Endothelial cell (in vitro differentiated cells): ENCODE data around the gene ROPN1L. TPM values are rescaled to one million over a fixed set of nuclear protein-coding genes. Genes with fewer than 3 reads are reported as not detected.

ENCODE experiments used
- DNase-seq: peaks from one replicate; pipeline ENCODE4 v3.0.0; 2021; ENCODE audit warnings: low spot score
- H3K27ac Mint-ChIP-seq: one replicate; pipeline ENCODE4 v1.8.0; 2021; ENCODE audit warnings: mixed read lengths, inconsistent platforms; ENCODE audit not compliant: unreplicated experiment
- H3K27me3 Mint-ChIP-seq: one replicate; pipeline ENCODE4 v1.8.0; 2021; ENCODE audit warnings: mild to moderate bottlenecking, moderate library complexity, mixed read lengths, inconsistent platforms; ENCODE audit not compliant: unreplicated experiment
- H3K36me3 Mint-ChIP-seq: one replicate; pipeline ENCODE4 v1.8.0; 2021; ENCODE audit warnings: mild to moderate bottlenecking, low read depth, mixed read lengths, inconsistent platforms; ENCODE audit not compliant: unreplicated experiment
- H3K4me1 Mint-ChIP-seq: one replicate; pipeline ENCODE4 v1.8.0; 2021; ENCODE audit warnings: mild to moderate bottlenecking, mixed read lengths, inconsistent platforms; ENCODE audit not compliant: unreplicated experiment
- H3K4me3 Mint-ChIP-seq: one replicate; pipeline ENCODE4 v1.8.0; 2021; ENCODE audit warnings: mild to moderate bottlenecking, mixed read lengths, inconsistent platforms; ENCODE audit not compliant: unreplicated experiment
- H3K9me3 Mint-ChIP-seq: one replicate; pipeline ENCODE4 v1.8.0; 2021; ENCODE audit warnings: mixed read lengths, inconsistent platforms; ENCODE audit not compliant: unreplicated experiment
- total RNA-seq: library from RNA; stranded (reverse); fragmentation: NEBNext Ultra II Directional; extraction: Animal tissue kit (Norgen Biotek cat#: 25700); gene quantifications from one replicate; pipeline ENCODE4 v1.2.1, GENCODE V29; 2021; ENCODE audit not compliant: unreplicated experiment
- TF ChIP-seq, protein P1 (sequence below): fragments of 200-600 bp; sonication (generic); IDR thresholded peaks from one replicate; pipeline ENCODE4 v1.5.0; 2021; ENCODE audit warnings: antibody characterized with exemption; ENCODE audit not compliant: unreplicated experiment

Gene ROPN1L
- total RNA-seq, 1 donor from 2014 or later, result 4.0 TPM

DNA sequence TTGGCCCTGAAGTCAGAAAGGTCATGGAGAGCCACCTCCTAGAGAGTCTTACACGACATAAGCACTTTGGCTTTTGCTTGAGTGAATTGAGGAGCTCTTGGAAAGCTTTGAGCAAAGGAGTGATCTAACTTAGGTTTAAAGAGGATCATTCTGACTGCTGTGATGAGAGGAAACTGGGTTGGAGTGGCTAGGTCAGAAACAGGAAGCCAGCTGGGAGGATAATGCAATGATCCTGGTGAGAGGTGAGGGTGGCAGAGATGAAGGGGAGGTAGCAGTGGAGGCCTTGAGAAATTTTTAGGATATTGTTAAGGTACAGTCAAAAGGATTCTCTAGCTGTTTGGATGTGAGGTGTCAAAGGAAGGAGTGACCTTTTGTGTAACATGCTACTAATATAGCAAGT is 32.2 kb upstream of the ROPN1L start:
- peaks cover 4% of the 10 kb centered on the region for H3K27me3 Mint-ChIP-seq
- TF ChIP-seq, protein P1, sequence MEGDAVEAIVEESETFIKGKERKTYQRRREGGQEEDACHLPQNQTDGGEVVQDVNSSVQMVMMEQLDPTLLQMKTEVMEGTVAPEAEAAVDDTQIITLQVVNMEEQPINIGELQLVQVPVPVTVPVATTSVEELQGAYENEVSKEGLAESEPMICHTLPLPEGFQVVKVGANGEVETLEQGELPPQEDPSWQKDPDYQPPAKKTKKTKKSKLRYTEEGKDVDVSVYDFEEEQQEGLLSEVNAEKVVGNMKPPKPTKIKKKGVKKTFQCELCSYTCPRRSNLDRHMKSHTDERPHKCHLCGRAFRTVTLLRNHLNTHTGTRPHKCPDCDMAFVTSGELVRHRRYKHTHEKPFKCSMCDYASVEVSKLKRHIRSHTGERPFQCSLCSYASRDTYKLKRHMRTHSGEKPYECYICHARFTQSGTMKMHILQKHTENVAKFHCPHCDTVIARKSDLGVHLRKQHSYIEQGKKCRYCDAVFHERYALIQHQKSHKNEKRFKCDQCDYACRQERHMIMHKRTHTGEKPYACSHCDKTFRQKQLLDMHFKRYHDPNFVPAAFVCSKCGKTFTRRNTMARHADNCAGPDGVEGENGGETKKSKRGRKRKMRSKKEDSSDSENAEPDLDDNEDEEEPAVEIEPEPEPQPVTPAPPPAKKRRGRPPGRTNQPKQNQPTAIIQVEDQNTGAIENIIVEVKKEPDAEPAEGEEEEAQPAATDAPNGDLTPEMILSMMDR, result no peak
- H3K36me3 Mint-ChIP-seq, result peaks cover 57% of the 10 kb centered on the region
- H3K9me3 Mint-ChIP-seq, result no peaks in the 10 kb centered on the region
- H3K4me1 Mint-ChIP-seq, result peaks cover 8% of the 10 kb centered on the region
- peak overlapping the region; percentile 39 for H3K4me3 Mint-ChIP-seq
- DNase-seq, result no peak
- peak overlapping the region; percentile 87 for H3K27ac Mint-ChIP-seq

DNA sequence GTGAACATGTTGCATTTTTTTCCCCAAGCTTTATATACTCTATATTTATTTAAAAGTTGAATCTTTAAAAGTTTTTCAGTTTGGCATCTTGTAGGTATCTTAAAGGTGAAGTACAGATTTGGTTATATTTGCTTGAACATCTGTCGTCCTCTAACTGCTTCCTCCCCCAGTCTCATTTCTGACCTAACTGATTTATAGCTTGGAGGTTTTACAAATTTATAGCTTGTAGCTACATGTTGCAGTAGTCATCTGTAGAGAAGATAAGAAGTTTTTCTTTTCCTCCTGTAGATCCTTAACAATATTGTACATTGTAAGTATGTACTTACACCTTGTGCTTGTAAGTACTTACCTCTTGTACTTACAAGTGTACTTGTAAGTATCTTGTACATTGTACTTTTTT is 31.0 kb upstream of the ROPN1L start:
- Mint-ChIP-seq H3K9me3 (no peaks in the 10 kb centered on the region), H3K4me3 (no peak overlapping the region), H3K4me1 (peaks cover 8% of the 10 kb centered on the region), H3K27ac (no peak overlapping the region), H3K36me3 (peaks cover 54% of the 10 kb centered on the region), H3K27me3 (peaks cover 4% of the 10 kb centered on the region)
- DNase-seq, result no peak
- TF ChIP-seq, protein P1, result no peak

DNA sequence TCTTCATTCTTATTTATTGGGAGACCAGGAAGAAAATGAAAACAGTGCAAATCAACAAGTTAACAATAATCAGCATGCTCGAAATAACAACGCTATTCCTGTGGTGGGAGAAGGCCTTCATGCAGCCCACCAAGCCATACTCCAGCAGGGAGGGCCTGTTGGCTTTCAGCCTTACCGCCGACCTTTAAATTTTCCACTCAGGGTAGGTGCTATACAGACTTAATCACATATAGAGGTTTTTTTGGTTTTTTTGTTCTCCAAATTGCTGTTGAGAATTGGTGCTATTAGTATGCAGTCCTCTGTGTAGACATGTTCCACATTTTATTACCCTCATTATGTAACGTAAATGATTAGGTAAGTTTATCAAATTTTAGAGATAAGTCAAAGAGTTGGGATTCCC is 30.3 kb upstream of the ROPN1L start:
- DNase-seq, result no peak
- TF ChIP-seq, protein P1, result no peak
- Mint-ChIP-seq H3K9me3 (no peaks in the 10 kb centered on the region), H3K4me1 (peaks cover 8% of the 10 kb centered on the region), H3K36me3 (peaks cover 50% of the 10 kb centered on the region), H3K4me3 (peak overlapping the region; percentile 42), H3K27me3 (peaks cover 4% of the 10 kb centered on the region), H3K27ac (no peak overlapping the region)

DNA sequence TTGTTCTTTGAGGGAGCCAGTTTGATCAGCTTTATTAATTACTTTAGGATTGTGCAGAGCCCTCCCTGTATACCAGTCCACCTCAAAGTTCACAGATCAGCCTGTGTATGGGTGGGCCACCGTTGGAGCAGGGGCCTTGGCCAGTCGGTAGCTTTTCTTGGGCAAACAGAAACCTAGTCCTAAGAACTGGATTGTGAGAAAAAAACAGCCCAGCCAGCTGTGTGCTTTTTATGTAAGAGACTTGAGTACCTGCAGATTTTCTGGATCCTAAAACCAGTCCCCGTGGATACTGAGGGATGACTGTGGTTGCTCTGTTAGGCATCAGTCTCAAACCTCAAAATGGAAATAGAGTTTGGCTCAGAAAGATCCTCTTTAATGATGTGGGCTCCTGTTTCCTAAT is 24.8 kb upstream of the ROPN1L start:
- H3K9me3 Mint-ChIP-seq, result no peaks in the 10 kb centered on the region
- peaks cover 19% of the 10 kb centered on the region for H3K4me1 Mint-ChIP-seq
- TF ChIP-seq, protein P1, result no peak
- no peak overlapping the region for H3K4me3 Mint-ChIP-seq
- DNase-seq, result no peak
- H3K27me3 Mint-ChIP-seq, result peaks cover 3% of the 10 kb centered on the region
- peaks cover 40% of the 10 kb centered on the region for H3K36me3 Mint-ChIP-seq
- no peak overlapping the region for H3K27ac Mint-ChIP-seq

DNA sequence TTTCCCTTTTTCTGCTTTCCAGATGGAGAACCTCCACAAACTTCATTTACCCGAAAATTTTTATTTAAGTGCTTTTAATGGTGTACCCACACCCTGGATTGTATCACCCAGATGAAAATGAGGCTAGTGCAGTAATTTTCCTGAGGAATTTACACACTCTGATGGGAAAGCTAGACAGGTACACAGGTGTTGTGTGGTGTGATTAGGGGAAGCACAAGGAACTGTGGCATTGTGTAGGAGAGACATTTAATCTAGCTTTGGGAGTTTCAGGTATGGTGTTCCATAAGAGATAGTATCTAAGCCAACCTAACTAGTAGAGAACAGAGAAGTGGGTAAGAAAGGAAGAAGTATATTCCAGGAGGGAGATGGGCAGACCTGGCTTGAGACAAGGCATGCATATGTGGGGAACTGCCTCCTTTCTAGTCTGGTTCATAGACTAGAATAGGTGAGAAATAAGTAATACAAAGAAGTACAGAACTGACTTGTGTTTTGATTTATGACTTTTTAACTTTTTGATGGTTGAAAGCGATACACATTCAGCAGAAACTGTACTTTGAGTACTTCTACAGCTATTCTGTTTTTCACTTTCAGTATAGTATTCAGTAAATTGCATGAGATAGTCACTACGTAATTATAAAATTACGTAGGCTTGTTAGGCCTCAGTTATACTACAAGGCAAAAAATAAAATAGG is 22.9 kb upstream of the ROPN1L start:
- Mint-ChIP-seq H3K27me3 (no peaks in the 10 kb centered on the region), H3K4me1 (peaks cover 32% of the 10 kb centered on the region)

More for the DNA sequence above, 22.9 kb upstream of the ROPN1L start:
- TF ChIP-seq, protein P1, result no peak
- Mint-ChIP-seq H3K27ac (no peak overlapping the region), H3K9me3 (no peaks in the 10 kb centered on the region), H3K4me3 (peak overlapping the region; percentile 9), H3K36me3 (peaks cover 32% of the 10 kb centered on the region)
- no peak for DNase-seq
